ENCODE data around the gene CEP89.

DNA sequence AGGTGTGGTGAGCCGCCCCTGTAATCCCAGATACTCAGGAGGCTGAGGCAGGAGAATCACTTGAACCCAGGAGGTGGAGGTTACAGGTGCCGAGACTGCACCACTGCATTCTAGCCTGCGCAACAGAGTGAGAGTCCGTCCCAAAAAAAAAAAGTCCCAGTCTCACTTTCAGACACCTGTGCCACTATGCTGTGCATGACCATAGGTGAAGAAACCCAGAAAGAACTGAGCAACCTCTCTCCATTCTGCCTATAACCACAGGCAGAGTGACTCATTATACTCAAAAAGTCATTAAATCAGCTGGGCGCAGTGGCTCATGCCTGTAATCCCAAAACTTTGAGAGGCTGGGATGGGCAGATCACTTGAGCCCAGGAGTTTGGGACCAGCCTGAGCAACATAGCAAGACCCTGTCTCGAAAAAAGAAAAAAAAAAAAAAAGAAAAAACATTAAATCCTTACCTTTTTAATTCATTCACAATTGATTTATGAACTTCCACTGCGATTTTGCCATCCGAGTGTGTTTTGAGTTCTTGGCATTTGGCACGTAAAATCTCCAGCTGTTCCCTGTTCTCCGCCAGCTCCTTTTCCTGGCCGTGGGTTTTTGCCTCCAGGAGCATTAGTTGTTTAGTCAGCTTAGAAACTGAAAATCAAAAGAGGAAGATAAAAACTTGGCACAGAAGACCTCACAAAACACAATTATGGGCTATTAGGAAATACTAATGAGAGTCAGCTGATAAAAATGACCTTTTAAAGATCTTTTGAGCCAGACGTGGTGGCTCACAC lies 56.7 kb downstream of the CEP89 start:
- TF ChIP-seq, protein P1, sequence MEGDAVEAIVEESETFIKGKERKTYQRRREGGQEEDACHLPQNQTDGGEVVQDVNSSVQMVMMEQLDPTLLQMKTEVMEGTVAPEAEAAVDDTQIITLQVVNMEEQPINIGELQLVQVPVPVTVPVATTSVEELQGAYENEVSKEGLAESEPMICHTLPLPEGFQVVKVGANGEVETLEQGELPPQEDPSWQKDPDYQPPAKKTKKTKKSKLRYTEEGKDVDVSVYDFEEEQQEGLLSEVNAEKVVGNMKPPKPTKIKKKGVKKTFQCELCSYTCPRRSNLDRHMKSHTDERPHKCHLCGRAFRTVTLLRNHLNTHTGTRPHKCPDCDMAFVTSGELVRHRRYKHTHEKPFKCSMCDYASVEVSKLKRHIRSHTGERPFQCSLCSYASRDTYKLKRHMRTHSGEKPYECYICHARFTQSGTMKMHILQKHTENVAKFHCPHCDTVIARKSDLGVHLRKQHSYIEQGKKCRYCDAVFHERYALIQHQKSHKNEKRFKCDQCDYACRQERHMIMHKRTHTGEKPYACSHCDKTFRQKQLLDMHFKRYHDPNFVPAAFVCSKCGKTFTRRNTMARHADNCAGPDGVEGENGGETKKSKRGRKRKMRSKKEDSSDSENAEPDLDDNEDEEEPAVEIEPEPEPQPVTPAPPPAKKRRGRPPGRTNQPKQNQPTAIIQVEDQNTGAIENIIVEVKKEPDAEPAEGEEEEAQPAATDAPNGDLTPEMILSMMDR (IDR thresholded peaks at IDR 0.05), result no peak
- no peak for TF ChIP-seq POLR2A (IDR thresholded peaks at IDR 0.05)
